HUES48 (cell line): ENCODE measurements around the gene HRH3.

ENCODE experiments used
- H3K27ac ChIP-seq: one replicate; pipeline ENCODE4 v1.7.0; 2013; ENCODE audit warnings: low read depth, low read length, inconsistent platforms
- H3K27me3 ChIP-seq: 2 replicates; pipeline ENCODE4 v1.6.1; 2013; ENCODE audit warnings: mild to moderate bottlenecking, low read length; ENCODE audit not compliant: control insufficient read depth, insufficient read depth
- H3K36me3 ChIP-seq: 2 replicates; pipeline ENCODE4 v1.6.1; 2013; ENCODE audit warnings: low read length; ENCODE audit not compliant: control insufficient read depth, insufficient read depth
- H3K4me1 ChIP-seq: 2 replicates; pipeline ENCODE4 v1.6.1; 2013; ENCODE audit warnings: mild to moderate bottlenecking, low read length; ENCODE audit not compliant: control insufficient read depth, insufficient read depth
- H3K4me3 ChIP-seq: 2 replicates; pipeline ENCODE4 v1.5.1; 2013; ENCODE audit warnings: mild to moderate bottlenecking, low read depth, low read length
- H3K9ac ChIP-seq: 2 replicates; pipeline ENCODE4 v1.6.1; 2013; ENCODE audit warnings: mild to moderate bottlenecking, low read depth, low read length, moderate library complexity
- H3K9me3 ChIP-seq: 2 replicates; pipeline ENCODE4 v1.6.1; 2013; ENCODE audit warnings: low read length; ENCODE audit not compliant: control insufficient read depth, insufficient read depth

HRH3 gene

GRCh38 chr20:62243906-62244515 lies 23.9 kb upstream of the HRH3 start:
- Histone ChIP-seq H3K9ac (no peak overlapping the region), H3K27ac (no peak overlapping the region)

GRCh38 chr20:62243106-62243505 lies 23.0 kb upstream of the HRH3 start:
- Histone ChIP-seq H3K36me3 (peaks cover 7% of the 10 kb centered on the region; the same call in 1 of the 2 replicates), H3K27ac (no peak overlapping the region), H3K4me3 (no peak overlapping the region), H3K9ac (0 out of 2 replicates have a peak overlapping the region, but pooled peaks have one; percentile 24), H3K9me3 (no peaks in the 10 kb centered on the region), H3K4me1 (no peaks in the 10 kb centered on the region), H3K27me3 (no peaks in the 10 kb centered on the region)

More at GRCh38 chr20:62243906-62244515, 23.9 kb upstream of the HRH3 start:
- Histone ChIP-seq H3K27me3 (no peaks in the 10 kb centered on the region), H3K36me3 (peaks cover 7% of the 10 kb centered on the region; the same call in 1 of the 2 replicates), H3K4me3 (no peak overlapping the region), H3K4me1 (no peaks in the 10 kb centered on the region), H3K9me3 (no peaks in the 10 kb centered on the region)

GRCh38 chr20:62242176-62242575 lies 22.1 kb upstream of the HRH3 start:
- H3K4me3 ChIP-seq: no peak overlapping the region
- no peaks in the 10 kb centered on the region for H3K9me3 ChIP-seq
- H3K27me3 ChIP-seq: no peaks in the 10 kb centered on the region
- no peak overlapping the region for H3K27ac ChIP-seq
- no peaks in the 10 kb centered on the region for H3K4me1 ChIP-seq
- H3K9ac ChIP-seq: no peak overlapping the region
- peaks cover 7% of the 10 kb centered on the region; the same call in 1 of the 2 replicates for H3K36me3 ChIP-seq

- Histone ChIP-seq H3K36me3 (peaks cover 7% of the 10 kb centered on the region; the same call in 1 of the 2 replicates), H3K9ac (no peak overlapping the region), H3K4me3 (no peak overlapping the region), H3K9me3 (no peaks in the 10 kb centered on the region), H3K27me3 (no peaks in the 10 kb centered on the region), H3K27ac (no peak overlapping the region), H3K4me1 (no peaks in the 10 kb centered on the region)
Observed at GRCh38 chr20:62241506-62241905, 21.4 kb upstream of the HRH3 start.

- Histone ChIP-seq H3K9ac (no peak overlapping the region), H3K27ac (no peak overlapping the region), H3K4me1 (no peaks in the 10 kb centered on the region), H3K36me3 (peaks cover 4% of the 10 kb centered on the region; the same call in 1 of the 2 replicates), H3K27me3 (no peaks in the 10 kb centered on the region), H3K4me3 (no peak overlapping the region), H3K9me3 (no peaks in the 10 kb centered on the region)
Observed at GRCh38 chr20:62240020-62240685, 20.1 kb upstream of the HRH3 start.

- Histone ChIP-seq H3K4me3 (peak overlapping the region; percentile 83), H3K27ac (no peak overlapping the region), H3K9me3 (no peaks in the 10 kb centered on the region), H3K4me1 (no peaks in the 10 kb centered on the region), H3K36me3 (peaks cover 4% of the 10 kb centered on the region; the same call in 1 of the 2 replicates), H3K27me3 (no peaks in the 10 kb centered on the region), H3K9ac (peak overlapping the region; percentile 34; the same call in 1 of the 2 replicates)
Observed at GRCh38 chr20:62239278-62239879, 19.3 kb upstream of the HRH3 start.

- Histone ChIP-seq H3K27ac (peak overlapping the region; percentile 63), H3K27me3 (no peaks in the 10 kb centered on the region), H3K36me3 (peaks cover 4% of the 10 kb centered on the region; the same call in 1 of the 2 replicates), H3K9ac (peak overlapping the region; percentile 34; the same call in 1 of the 2 replicates), H3K4me3 (peak overlapping the region; percentile 83), H3K9me3 (no peaks in the 10 kb centered on the region), H3K4me1 (no peaks in the 10 kb centered on the region)
Observed at GRCh38 chr20:62238569-62239277, 18.6 kb upstream of the HRH3 start.

GRCh38 chr20:62237801-62238568 lies 17.9 kb upstream of the HRH3 start, which contains the start of gene OSBPL2:
Gene OSBPL2, plus strand, starts transcription at chr20:62238521. Its CDS starts 17,664 bp downstream, at chr20:62256185.
- Histone ChIP-seq H3K9ac (peak within 1 kb of the TSS; percentile 34; the same call in 1 of the 2 replicates), H3K4me3 (peak within 1 kb of the TSS; percentile 83), H3K27ac (peak within 1 kb of the TSS; percentile 63), H3K4me1 (no peaks in the 10 kb centered on the region), H3K27me3 (no peaks in the 10 kb centered on the region), H3K9me3 (no peaks in the 10 kb centered on the region), H3K36me3 (peaks cover 4% of the 10 kb centered on the region; the same call in 1 of the 2 replicates)

GRCh38 chr20:62237514-62237800 lies 17.4 kb upstream of the HRH3 start:
- Histone ChIP-seq H3K36me3 (peaks cover 3% of the 10 kb centered on the region; the same call in 1 of the 2 replicates), H3K9ac (no peak overlapping the region), H3K4me3 (no peak overlapping the region), H3K27ac (no peak overlapping the region), H3K27me3 (no peaks in the 10 kb centered on the region), H3K9me3 (no peaks in the 10 kb centered on the region), H3K4me1 (no peaks in the 10 kb centered on the region)

GRCh38 chr20:62236766-62237513 lies 16.9 kb upstream of the HRH3 start:
- Histone ChIP-seq H3K27me3 (no peaks in the 10 kb centered on the region), H3K9ac (no peak overlapping the region), H3K4me3 (no peak overlapping the region), H3K4me1 (no peaks in the 10 kb centered on the region), H3K36me3 (no peaks in the 10 kb centered on the region; the same call in 1 of the 2 replicates), H3K9me3 (no peaks in the 10 kb centered on the region), H3K27ac (no peak overlapping the region)
